Immature natural killer cell (primary cell): ENCODE measurements around the gene PODXL2. TPM values are rescaled to one million over a fixed set of nuclear protein-coding genes. Genes with fewer than 3 reads are reported as not detected.
A peak's percentile ranks its signal among the peaks of the same experiment; 100 is the strongest.

Source experiments
- DNase-seq, 3 donors: peaks; one replicate each; pipeline ENCODE4 v3.0.0; 2022; ENCODE audit warnings: mixed read lengths in 1 of 3
- H3K27ac Mint-ChIP-seq, 6 donors: one replicate each; pipeline ENCODE4 v1.8.0; 2020; ENCODE audit warnings: mixed read lengths in 6 of 6, mild to moderate bottlenecking in 5 of 6, inconsistent platforms in 4 of 6, moderate library complexity in 3 of 6
- H3K27me3 Mint-ChIP-seq, 3 donors: one replicate each; pipeline ENCODE4 v1.8.0; 2020 to 2021; ENCODE audit warnings: low read depth in 3 of 3, mild to moderate bottlenecking in 3 of 3, mixed read lengths in 3 of 3, moderate library complexity in 3 of 3, inconsistent platforms in 1 of 3
- H3K36me3 Mint-ChIP-seq, 3 donors: one replicate each; pipeline ENCODE4 v1.8.0; 2020; ENCODE audit warnings: mixed read lengths in 3 of 3, inconsistent platforms in 2 of 3, mild to moderate bottlenecking in 2 of 3
- H3K4me1 Mint-ChIP-seq, 2 donors: one replicate each; pipeline ENCODE4 v1.8.0; 2020; ENCODE audit warnings: inconsistent platforms in 2 of 2, mild to moderate bottlenecking in 2 of 2, mixed read lengths in 2 of 2, moderate library complexity in 1 of 2
- H3K4me3 Mint-ChIP-seq, 5 donors: one replicate each; pipeline ENCODE4 v1.8.0; 2020; ENCODE audit warnings: mild to moderate bottlenecking in 5 of 5, mixed read lengths in 5 of 5, inconsistent platforms in 3 of 5, moderate library complexity in 3 of 5
- H3K9me3 Mint-ChIP-seq, 6 donors: one replicate each; pipeline ENCODE4 v1.8.0; 2020; ENCODE audit warnings: mild to moderate bottlenecking in 6 of 6, mixed read lengths in 6 of 6, inconsistent platforms in 4 of 6, moderate library complexity in 3 of 6
- polyA plus RNA-seq, 3 donors: library from polyadenylated mRNA; unstranded; fragments of 300-500 nt; fragmentation: Illumina TruSeq; gene quantifications; one replicate each; pipeline ENCODE4 v1.2.3, GENCODE V29; 2021

The PODXL2 gene
- polyA plus RNA-seq, 3 donors from 2014 or later = 1.9 to 4.9 (median 3.2) TPM

DNA sequence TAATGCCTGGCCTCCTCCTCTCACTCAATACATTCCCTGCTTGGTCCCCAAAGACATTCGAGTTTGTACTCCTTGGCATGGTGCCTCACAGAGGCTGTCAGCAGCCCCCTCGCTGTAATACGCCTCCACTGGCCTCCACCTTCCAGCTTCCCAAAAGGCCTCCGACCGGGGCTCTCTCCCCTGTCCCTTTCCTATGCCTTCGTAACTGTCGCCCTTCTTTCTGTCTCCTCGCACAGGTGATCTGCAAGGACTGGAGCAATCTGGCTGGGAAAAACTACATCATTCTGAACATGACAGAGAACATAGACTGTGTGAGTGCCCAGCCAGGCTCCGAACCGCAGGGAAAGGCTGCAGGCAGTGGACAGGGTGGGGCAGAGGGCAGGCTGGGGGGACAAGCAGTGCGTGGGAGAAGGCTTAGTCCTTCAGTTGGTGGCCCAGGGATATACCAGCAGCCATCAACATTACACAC, 33.0 kb downstream of the PODXL2 start:
- no peak overlapping the region for H3K4me3 Mint-ChIP-seq
- no peaks in the 10 kb centered on the region for H3K4me1 Mint-ChIP-seq
- no peak for DNase-seq
- peaks cover 0 to 3% (median 0%) of the 10 kb centered on the region in 3 donors for H3K36me3 Mint-ChIP-seq
- peaks cover 0 to 2% (median 0%) of the 10 kb centered on the region in 3 donors for H3K27me3 Mint-ChIP-seq
- no peaks in the 10 kb centered on the region for H3K9me3 Mint-ChIP-seq
- no peak overlapping the region for H3K27ac Mint-ChIP-seq

DNA sequence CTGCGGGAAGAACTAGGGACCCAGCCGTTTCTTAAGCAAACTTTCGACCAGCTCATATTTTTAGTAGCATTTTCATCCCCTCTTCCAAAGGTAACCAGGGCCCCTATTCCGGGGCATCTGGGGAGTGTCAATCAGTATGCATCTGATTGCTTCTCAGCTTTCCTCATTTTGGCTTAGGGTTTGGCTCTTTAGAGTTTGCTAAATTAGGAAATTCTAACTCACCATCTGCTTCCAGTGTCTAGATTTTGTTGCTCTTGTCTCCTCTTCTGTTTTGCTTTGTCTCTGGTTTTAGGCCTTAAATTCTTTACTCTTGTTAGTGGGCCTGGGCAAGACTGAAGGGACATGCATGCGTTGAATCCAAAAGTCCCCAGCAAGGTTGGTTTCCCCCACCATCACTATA, 34.2 kb downstream of the PODXL2 start:
- no peaks in the 10 kb centered on the region for H3K9me3 Mint-ChIP-seq
- no peak overlapping the region for H3K27ac Mint-ChIP-seq
- H3K4me3 Mint-ChIP-seq = no peak overlapping the region
- peaks cover 0 to 2% (median 0%) of the 10 kb centered on the region in 3 donors for H3K27me3 Mint-ChIP-seq
- H3K4me1 Mint-ChIP-seq = no peaks in the 10 kb centered on the region
- peaks cover 0 to 3% (median 0%) of the 10 kb centered on the region in 3 donors for H3K36me3 Mint-ChIP-seq
- no peak for DNase-seq

DNA sequence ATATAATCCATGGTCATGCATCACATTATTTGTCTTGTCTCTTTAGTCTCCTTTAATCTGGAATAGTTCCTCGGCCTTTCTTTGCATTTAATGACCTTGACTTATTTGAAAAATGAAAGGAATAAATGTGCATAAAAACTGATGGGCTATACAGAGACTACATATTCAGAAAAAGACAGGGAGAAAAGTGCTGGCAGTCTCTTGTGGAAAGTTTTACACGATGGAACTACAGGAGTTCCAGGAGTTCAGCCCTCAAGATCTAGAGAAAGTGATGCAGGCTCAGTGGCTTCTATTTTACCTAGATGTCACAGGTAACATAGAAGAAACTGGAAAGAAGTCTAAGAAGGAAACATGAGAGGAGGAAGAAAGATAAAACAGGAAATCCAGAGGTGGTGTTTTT, 36.2 kb downstream of the PODXL2 start:
- peaks cover 0 to 2% (median 2%) of the 10 kb centered on the region in 3 donors for H3K27me3 Mint-ChIP-seq
- H3K9me3 Mint-ChIP-seq = no peaks in the 10 kb centered on the region
- H3K36me3 Mint-ChIP-seq = peaks cover 0 to 2% (median 0%) of the 10 kb centered on the region in 3 donors
- H3K27ac Mint-ChIP-seq = peak overlapping the region in 1 of 6 donors; percentile 1
- H3K4me3 Mint-ChIP-seq = no peak overlapping the region
- DNase-seq = no peak
- no peaks in the 10 kb centered on the region for H3K4me1 Mint-ChIP-seq

DNA sequence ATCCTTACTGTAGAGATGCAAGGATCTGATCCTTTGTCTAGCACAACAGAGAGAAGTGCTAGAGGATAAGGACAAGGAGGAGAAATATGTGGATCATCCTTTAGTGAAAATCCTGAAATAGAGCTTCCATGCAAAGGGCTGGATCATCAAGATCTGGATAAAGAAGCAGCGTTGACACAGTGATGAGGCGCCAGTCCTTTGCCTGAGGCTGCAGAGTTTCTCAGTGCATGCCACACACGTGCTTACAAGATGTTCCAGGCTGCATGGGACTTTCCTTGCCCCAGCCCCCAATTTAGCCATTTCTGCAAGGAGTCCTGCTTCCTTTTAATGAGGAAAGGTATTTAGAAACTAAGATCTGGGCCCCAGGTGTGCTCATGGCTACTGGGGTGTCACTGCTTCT, 36.6 kb downstream of the PODXL2 start:
- Mint-ChIP-seq H3K36me3 (no peaks in the 10 kb centered on the region), H3K27me3 (peaks cover 0 to 2% (median 2%) of the 10 kb centered on the region in 3 donors), H3K27ac (no peak overlapping the region), H3K9me3 (no peaks in the 10 kb centered on the region), H3K4me1 (no peaks in the 10 kb centered on the region), H3K4me3 (no peak overlapping the region)
- DNase-seq = no peak

DNA sequence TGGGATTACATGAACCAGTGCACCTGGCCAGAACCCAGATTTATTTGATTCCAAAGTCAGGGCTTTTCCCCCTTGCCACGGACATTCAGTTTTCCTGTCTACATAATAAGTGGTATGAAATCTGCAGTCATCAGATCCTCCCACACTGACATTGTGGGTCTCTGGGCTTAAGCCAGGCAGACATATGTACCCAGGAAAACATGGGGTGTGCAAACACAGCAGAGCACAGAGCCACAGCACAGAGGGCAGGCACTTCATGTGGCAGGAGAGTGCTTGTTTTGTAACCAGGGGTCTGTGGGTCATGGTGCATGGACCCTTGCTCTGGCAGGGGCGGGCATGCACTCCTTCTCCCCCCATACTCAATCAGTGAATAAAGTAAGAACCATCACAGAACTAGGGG, 37.7 kb downstream of the PODXL2 start:
- Mint-ChIP-seq H3K4me3 (no peak overlapping the region), H3K9me3 (no peaks in the 10 kb centered on the region), H3K27ac (no peak overlapping the region), H3K4me1 (peaks cover 0 to 4% of the 10 kb centered on the region in 2 donors), H3K27me3 (peaks cover 0 to 2% (median under 1%) of the 10 kb centered on the region in 3 donors), H3K36me3 (no peaks in the 10 kb centered on the region)
- DNase-seq = no peak

DNA sequence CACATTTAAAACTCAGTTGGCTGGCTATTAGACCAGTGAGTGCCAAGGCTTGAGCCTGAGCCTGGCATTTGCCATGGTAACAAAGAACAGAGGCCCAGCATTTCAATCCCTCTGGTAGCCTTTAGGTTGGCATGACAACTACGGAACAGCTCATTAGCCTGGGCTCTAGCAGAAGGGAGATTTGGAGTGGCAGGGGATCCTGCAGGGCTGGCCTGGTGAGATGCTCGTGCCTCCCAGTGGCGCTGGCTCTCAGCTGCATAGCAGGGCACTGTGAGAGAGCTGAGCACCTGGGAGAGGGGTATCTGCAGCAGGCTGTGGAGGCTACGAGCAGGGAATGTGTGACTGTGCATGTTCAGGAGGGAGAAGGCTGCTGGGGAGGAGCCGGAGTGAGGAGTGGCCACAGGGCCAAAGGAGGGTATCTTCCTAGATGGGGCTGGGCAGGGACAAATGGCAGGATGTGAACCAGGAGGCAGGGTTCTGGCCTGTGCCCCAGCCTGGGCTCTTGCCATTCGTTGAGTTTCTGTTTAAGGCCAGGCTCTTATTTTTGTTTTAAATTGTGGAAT, 38.2 kb downstream of the PODXL2 start:
- no peak overlapping the region for H3K27ac Mint-ChIP-seq
- H3K4me1 Mint-ChIP-seq = peaks cover 0 to 6% of the 10 kb centered on the region in 2 donors
- no peaks in the 10 kb centered on the region for H3K36me3 Mint-ChIP-seq
- no peak for DNase-seq
- H3K27me3 Mint-ChIP-seq = peaks cover 0 to 2% (median 2%) of the 10 kb centered on the region in 3 donors
- H3K9me3 Mint-ChIP-seq = no peaks in the 10 kb centered on the region
- H3K4me3 Mint-ChIP-seq = no peak overlapping the region

DNA sequence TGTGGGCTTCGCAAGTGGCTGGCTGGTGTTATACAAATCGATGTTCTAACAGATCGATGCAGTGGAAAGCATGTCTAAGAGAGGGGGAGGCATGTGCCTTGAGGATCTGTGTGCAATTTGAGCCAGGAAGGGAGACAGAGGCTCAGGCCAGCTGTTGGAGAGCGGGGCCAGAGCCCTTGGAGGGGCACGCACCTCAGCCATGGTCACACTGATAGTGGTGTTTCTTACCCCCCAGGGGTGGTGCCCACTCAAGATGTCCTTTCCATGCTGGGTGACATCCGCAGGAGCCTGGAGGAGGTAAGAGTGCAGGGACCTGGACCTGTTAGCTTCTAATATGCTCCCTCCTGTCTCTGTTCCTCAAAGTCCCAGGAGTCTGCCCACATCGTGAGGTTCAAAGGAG, 39.9 kb downstream of the PODXL2 start:
- no peaks in the 10 kb centered on the region for H3K9me3 Mint-ChIP-seq
- H3K4me3 Mint-ChIP-seq = no peak overlapping the region
- peaks cover 6 to 12% of the 10 kb centered on the region in 2 donors for H3K4me1 Mint-ChIP-seq
- no peak overlapping the region for H3K27ac Mint-ChIP-seq
- H3K36me3 Mint-ChIP-seq = no peaks in the 10 kb centered on the region
- no peak for DNase-seq
- H3K27me3 Mint-ChIP-seq = peaks cover 0 to 2% (median 2%) of the 10 kb centered on the region in 3 donors

DNA sequence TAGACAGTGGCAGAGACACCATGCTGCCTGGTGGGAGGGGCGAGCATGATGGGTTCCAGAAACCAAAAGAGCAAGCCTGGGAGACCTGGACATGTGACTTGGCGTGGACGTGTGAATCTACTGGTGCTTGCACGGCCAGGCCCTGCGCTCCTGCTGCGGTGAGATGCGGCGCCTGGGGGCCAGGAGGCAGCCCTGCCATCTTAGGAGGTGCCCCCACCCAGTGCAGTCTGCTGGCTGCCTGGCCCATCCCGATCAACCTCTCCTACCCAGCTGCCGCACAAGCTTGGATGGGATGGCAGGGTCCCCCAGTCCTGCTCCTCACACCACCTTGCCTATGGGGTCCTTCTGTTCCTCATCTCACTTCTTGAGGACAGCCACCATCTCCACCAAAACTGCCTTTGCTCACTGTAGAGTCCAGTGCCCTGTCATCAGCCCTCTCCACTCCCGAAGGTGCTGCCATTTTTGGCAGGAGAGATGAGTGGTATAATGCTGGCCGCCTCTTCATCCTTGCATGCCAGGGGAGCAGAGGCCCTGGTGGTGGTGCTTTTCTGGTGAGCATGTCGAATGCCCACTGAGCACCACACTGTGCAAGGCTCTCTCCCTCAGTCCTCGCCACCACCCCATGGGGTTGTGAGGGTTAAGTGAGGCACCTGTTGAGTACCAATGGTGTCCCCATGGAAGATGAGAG, 40.7 kb downstream of the PODXL2 start:
- peaks cover 14 to 18% of the 10 kb centered on the region in 2 donors for H3K4me1 Mint-ChIP-seq
- H3K4me3 Mint-ChIP-seq = no peak overlapping the region
- H3K36me3 Mint-ChIP-seq = no peaks in the 10 kb centered on the region
- H3K9me3 Mint-ChIP-seq = no peaks in the 10 kb centered on the region
- no peak for DNase-seq
- peaks cover 0 to 2% (median 2%) of the 10 kb centered on the region in 3 donors for H3K27me3 Mint-ChIP-seq
- no peak overlapping the region for H3K27ac Mint-ChIP-seq

DNA sequence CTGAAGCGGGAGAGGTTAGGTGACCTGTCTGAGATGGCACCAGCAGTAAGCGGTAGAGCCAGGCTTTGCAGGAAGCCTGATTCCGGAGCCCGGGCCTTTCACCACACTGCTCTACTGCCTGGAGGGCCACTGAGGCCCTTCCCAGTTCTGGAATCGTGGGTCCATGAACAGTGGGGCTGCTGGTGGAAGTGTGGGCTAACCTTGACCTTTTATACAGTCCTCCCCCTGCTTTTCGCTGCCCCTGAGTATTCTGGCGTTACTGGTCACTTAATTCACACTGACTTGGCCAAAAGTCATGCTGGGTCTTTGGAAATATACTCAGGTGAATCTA, 41.2 kb downstream of the PODXL2 start:
- Mint-ChIP-seq H3K36me3 (no peaks in the 10 kb centered on the region), H3K27ac (no peak overlapping the region), H3K4me1 (peaks cover 19 to 22% of the 10 kb centered on the region in 2 donors), H3K9me3 (no peaks in the 10 kb centered on the region), H3K4me3 (no peak overlapping the region), H3K27me3 (peaks cover 0 to 2% (median 2%) of the 10 kb centered on the region in 3 donors)
- DNase-seq = no peak

DNA sequence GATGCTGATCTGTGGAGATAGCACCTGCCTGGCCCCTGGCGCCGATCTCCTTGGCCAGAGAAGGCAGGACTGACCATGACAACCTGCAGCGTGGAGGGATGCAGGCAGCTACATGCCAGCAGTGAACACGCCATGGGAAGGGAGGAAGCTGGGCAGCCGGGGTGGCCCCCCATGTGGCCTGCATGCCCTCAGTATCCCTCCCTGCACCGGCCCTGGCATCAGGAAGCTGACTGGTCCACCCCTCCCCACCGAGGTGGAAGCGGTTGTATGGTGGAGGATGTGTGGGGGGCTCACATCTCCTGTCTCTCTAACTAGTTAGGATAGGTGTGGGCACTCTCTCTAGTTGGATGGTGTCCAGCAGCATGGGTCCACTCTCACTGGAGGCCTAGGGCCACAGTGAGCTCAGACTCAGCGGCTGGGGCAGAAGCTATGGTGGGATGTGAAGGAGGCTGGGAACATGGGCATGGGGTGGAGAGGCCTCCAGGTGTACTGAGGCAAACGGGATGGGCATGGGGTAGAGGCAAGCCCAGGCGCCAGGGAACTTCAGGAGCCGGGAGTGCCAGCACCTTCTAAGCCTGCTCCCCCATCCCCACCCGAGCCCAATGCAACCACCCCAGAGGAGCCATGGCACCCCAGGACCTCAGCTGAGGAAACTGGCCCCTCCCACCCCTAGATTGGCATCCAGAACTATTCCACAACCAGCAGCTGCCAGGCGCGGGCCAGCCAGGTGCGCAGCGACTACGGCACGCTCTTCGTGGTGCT, 42.0 kb downstream of the PODXL2 start:
- Mint-ChIP-seq H3K9me3 (no peaks in the 10 kb centered on the region), H3K4me1 (peaks cover 25 to 26% of the 10 kb centered on the region in 2 donors), H3K27me3 (peaks cover 0 to 2% (median 2%) of the 10 kb centered on the region in 3 donors), H3K36me3 (no peaks in the 10 kb centered on the region), H3K4me3 (peak overlapping the region; percentile 49 to 89 (median 77)), H3K27ac (peak overlapping the region in 4 of 6 donors; percentile 16 to 84 (median 60))
- no peak for DNase-seq

DNA sequence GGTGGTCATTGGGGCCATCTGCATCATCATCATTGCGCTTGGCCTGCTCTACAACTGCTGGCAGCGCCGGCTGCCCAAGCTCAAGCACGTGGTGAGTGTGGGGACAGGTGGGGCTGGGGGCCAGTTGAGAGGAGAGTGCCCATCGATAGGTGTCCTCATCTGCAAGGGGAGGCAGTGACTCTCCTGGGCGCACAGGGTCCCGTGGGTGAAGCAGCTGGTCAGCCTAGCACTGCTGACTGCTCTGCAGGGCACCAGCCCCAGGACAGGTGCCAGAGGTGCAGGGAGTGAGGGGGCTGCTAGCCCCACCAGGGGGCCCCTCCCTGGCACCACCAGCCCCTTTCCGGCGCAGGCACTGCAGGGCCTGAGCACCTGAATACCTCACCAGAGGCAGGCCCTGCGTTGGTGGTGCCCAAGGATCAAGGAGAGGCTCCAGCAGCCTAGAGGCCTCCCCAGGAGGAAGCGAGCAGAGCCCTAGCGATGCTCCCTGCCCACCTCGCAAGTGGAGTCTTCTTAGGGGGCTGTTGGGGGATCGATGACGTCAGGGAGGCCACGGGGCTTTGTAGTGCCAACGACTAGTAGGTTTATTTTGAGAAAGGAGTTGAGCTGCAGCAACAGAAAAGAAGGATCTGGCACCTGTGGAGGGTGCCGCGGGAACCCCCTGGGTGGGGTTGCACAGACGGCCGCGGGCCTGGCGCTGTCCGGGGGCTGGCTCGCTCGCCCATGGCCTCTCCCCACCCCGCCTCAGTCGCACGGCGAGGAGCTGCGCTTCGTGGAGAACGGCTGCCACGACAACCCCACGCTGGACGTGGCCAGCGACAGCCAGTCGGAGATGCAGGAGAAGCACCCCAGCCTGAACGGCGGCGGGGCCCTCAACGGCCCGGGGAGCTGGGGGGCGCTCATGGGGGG, 42.8 kb downstream of the PODXL2 start:
- peaks cover 0 to 2% (median 2%) of the 10 kb centered on the region in 3 donors for H3K27me3 Mint-ChIP-seq
- peak overlapping the region; percentile 87 to 92 (median 89) for H3K4me3 Mint-ChIP-seq
- H3K4me1 Mint-ChIP-seq = peaks cover 29 to 30% of the 10 kb centered on the region in 2 donors
- peak; percentile 23 to 25 (median 23) for DNase-seq
- no peaks in the 10 kb centered on the region for H3K36me3 Mint-ChIP-seq
- peak overlapping the region; percentile 80 to 94 (median 92) for H3K27ac Mint-ChIP-seq
- no peaks in the 10 kb centered on the region for H3K9me3 Mint-ChIP-seq

DNA sequence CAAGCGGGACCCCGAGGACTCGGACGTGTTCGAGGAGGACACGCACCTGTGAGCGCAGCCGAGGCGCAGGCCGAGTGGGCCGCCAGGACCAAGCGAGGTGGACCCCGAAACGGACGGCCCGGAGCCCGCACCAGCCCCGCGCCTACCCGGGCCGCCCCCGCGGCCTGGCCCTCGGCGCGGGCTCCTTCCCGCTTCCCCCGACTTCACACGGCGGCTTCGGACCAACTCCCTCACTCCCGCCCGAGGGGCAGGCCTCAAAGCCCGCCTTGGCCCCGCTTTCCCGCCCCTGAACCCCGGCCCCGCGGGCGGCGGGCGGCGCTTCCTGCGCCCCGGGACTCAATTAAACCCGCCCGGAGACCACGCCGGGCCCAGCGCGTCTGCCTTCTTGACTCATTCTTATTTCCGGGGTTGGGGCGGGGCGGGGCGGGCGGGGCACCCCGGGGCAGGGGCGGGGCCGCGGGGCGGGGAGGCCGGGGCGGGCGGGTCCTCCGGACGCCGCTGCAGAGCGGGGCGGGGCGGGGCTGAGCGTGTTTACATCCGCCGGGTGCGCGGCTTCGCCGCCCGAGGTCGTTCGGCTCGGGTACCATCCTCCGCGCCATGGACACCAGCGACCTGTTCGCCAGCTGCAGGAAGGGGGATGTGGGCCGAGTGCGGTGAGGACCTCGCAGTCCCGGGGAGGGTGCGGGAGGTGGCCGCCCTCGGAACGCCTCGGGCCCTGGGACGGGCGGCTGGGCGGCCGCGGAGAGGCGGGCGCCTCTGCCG, 43.6 kb downstream of the PODXL2 start, which contains the start of gene ABTB1:
ABTB1 (plus strand) TSS at position 524 of the 762 bp plus-strand sequence; CDS start at position 598, 74 bp downstream.
- peaks cover 0 to 2% (median 2%) of the 10 kb centered on the region in 3 donors for H3K27me3 Mint-ChIP-seq
- peaks cover 29 to 30% of the 10 kb centered on the region in 2 donors for H3K4me1 Mint-ChIP-seq
- peak; percentile 81 to 86 (median 85) for DNase-seq
- H3K36me3 Mint-ChIP-seq = peaks cover 0 to 2% (median 0%) of the 10 kb centered on the region in 3 donors
- H3K9me3 Mint-ChIP-seq = no peaks in the 10 kb centered on the region
- H3K27ac Mint-ChIP-seq = peak within 1 kb of the TSS; percentile 83 to 94 (median 92)
- H3K4me3 Mint-ChIP-seq = peak within 1 kb of the TSS; percentile 87 to 92 (median 89)
